WTC11 (cell line): Measurements from ENCODE around the gene BDKRB2.

ENCODE experiments used
- ZNF138 ChIP-seq: sonication (generic); formaldehyde crosslinking; conservative IDR thresholded peaks from 2 replicates; pipeline ENCODE4 v1.8.1; 2022; ENCODE audit warnings: mild to moderate bottlenecking, moderate library complexity, missing genetic modification reagents
- ZNF671 ChIP-seq: fragments of 250-450 bp; sonication (Bioruptor Pico); IDR thresholded peaks from 2 replicates; pipeline ENCODE4 v1.8.0; 2021; ENCODE audit warnings: mild to moderate bottlenecking
- TF ChIP-seq, protein P1 (sequence below): sonication (generic); formaldehyde crosslinking; IDR thresholded peaks from 2 replicates; pipeline ENCODE4 v1.8.1; 2022; ENCODE audit warnings: low read depth, mild to moderate bottlenecking, moderate library complexity, missing genetic modification reagents, borderline replicate concordance
- TF ChIP-seq, protein P2 (sequence below): sonication (generic); formaldehyde crosslinking; IDR thresholded peaks from 2 replicates; pipeline ENCODE4 v1.8.1; 2023; ENCODE audit warnings: mild to moderate bottlenecking, moderate library complexity, missing genetic modification reagents
- TF ChIP-seq, protein P3 (sequence below): sonication (generic); formaldehyde crosslinking; IDR thresholded peaks from 2 replicates; pipeline ENCODE4 v1.8.0; 2022; ENCODE audit warnings: mild to moderate bottlenecking, missing genetic modification reagents

DNA sequence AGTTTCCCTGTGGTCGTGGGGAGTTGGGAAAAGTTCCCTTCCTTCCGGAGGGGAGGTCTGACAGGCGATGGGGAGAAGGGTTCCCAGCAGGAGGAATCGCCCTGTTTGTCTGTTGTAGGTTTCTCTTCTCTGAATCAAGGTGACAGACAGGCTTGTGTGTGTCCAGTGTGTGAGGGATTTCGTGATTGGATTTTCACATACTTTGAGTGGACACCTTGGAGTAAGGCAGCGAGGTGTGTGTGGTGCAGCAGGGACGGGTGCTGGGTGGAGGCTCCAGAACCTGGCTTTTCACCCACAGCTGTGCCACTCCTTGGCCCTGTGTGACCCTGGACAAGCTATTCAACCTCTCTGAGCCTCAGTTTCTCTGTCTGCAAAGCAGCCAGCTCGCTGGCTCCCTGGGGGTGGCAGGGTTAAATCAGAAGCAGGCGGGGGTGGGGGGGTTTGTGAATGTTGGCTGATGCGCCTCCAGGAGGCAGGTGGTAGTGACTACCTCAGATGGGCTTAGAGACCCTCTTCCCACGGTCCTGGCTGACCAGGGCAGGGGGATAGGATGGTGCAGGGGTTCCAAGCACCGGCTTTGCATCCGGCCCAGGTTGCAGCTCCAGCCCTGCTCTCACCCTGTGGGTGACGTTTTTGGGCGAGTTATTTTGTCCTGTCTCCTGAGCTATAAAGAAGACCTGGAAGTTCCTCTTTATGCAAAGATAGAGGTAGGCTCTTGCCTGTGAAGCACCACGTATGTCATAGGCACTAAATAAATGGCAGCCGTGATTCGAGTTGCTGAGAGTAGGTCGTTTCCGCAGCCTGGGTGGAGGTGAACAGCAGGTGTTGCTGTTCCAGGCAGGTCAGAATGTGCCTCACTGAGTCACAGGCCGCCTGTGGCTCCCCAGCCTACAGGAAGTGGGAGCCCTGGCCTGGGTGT is 679 bp downstream of the BDKRB2 start:
- TF ChIP-seq ZNF671 (CRISPR knock-in tag) (no peak), ZNF138 (CRISPR knock-in tag) (no peak)
- TF ChIP-seq, protein P1, sequence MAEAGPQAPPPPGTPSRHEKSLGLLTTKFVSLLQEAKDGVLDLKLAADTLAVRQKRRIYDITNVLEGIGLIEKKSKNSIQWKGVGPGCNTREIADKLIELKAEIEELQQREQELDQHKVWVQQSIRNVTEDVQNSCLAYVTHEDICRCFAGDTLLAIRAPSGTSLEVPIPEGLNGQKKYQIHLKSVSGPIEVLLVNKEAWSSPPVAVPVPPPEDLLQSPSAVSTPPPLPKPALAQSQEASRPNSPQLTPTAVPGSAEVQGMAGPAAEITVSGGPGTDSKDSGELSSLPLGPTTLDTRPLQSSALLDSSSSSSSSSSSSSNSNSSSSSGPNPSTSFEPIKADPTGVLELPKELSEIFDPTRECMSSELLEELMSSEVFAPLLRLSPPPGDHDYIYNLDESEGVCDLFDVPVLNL = no peak
- TF ChIP-seq, protein P2, sequence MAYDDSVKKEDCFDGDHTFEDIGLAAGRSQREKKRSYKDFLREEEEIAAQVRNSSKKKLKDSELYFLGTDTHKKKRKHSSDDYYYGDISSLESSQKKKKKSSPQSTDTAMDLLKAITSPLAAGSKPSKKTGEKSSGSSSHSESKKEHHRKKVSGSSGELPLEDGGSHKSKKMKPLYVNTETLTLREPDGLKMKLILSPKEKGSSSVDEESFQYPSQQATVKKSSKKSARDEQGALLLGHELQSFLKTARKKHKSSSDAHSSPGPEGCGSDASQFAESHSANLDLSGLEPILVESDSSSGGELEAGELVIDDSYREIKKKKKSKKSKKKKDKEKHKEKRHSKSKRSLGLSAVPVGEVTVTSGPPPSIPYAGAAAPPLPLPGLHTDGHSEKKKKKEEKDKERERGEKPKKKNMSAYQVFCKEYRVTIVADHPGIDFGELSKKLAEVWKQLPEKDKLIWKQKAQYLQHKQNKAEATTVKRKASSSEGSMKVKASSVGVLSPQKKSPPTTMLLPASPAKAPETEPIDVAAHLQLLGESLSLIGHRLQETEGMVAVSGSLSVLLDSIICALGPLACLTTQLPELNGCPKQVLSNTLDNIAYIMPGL (CRISPR knock-in tag) = no peak
- TF ChIP-seq, protein P3, sequence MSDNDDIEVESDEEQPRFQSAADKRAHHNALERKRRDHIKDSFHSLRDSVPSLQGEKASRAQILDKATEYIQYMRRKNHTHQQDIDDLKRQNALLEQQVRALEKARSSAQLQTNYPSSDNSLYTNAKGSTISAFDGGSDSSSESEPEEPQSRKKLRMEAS (CRISPR knock-in tag) = no peak
